Choroid plexus epithelial cell (primary cell): ENCODE results near the gene RGL3.

Source experiments
- DNase-seq: peaks from one replicate; pipeline ENCODE4 v3.0.0-alpha.2; 2010; ENCODE audit warnings: low read depth
- H3K4me3 ChIP-seq: 2 replicates; pipeline ENCODE4 v1.5.1; 2011; ENCODE audit warnings: low read depth, mild to moderate bottlenecking, control low read depth, low read length, moderate library complexity
- TF ChIP-seq, protein P1 (sequence below): conservative IDR thresholded peaks from 2 replicates; pipeline ENCODE4 v1.5.1; 2011; ENCODE audit warnings: low read depth, mild to moderate bottlenecking, control low read depth, inconsistent platforms, low read length, moderate library complexity

RGL3 gene

DNA sequence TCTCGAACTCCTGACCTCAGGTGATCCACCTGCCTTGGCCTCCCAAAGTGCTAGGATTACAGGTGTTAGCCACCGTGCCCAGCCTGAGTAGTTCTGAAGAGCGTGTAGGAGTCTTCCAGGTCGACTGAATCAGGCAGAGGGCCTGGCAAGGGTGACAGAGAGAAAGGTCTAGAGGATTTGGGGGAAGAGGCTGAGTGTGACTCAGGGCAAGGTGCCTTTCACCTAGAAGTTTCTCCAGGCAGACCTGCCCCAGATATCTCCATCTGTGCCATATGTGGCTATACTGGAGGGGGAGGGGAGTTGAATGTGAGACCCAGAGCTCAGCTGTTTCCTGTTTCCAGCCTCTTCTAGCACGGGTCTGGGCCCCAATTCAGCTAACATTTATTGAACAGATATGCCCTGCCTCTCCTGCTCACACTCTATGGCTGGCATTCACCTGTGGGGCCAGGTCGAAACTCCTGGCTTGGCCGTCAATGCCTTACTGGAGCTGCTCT lies 71.5 kb downstream of the RGL3 start:
- TF ChIP-seq, protein P1, sequence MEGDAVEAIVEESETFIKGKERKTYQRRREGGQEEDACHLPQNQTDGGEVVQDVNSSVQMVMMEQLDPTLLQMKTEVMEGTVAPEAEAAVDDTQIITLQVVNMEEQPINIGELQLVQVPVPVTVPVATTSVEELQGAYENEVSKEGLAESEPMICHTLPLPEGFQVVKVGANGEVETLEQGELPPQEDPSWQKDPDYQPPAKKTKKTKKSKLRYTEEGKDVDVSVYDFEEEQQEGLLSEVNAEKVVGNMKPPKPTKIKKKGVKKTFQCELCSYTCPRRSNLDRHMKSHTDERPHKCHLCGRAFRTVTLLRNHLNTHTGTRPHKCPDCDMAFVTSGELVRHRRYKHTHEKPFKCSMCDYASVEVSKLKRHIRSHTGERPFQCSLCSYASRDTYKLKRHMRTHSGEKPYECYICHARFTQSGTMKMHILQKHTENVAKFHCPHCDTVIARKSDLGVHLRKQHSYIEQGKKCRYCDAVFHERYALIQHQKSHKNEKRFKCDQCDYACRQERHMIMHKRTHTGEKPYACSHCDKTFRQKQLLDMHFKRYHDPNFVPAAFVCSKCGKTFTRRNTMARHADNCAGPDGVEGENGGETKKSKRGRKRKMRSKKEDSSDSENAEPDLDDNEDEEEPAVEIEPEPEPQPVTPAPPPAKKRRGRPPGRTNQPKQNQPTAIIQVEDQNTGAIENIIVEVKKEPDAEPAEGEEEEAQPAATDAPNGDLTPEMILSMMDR: no peak
- DNase-seq: no peak
- no peak overlapping the region for H3K4me3 ChIP-seq

DNA sequence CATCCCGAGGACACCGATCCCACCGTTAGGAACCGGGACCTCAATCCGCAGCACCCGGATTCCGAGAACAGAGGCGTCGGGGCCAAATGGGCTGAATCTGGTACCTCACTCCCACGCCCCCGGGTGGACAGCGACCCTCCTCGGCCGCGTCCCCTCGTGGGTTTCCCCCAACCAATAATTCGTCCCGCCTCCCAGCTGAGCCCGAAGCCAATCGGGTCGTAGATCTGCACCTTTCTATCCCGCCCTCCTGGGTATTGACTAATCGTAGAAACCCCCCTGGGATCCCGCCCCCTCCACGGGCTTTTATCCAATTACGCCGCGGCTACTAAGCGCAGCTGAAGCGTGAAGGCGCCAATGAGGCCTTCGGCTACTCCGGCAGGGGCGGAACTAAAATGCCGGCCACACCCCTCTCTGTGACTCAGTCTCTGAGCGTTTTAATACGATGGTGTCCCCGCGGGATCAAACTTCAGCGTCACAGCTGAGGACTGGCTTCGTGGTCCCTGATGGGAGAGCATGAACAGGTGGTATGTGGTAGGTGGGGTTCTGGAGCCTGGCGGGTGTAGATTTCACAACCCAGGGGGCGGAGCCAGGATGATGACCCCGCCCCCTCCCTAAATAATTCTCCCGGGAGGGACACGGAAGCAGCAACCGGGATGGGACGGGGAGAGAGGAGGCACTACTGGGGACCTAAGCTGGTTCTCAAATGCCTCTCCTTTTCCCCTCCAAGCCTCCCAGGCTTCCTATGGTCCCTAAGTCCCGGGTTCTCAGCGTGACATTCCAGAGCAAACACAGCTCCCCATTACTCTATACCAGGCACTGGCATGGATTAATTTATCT lies 72.8 kb downstream of the RGL3 start, which contains the start of the genes CCDC159 and TMEM205:
CCDC159 (plus strand) TSS at position 416 of the 837 bp plus-strand sequence; CDS start at position 504, 88 bp downstream.
TMEM205 (minus strand) TSS at position 165 of the 837 bp plus-strand sequence. CDS start 649 bp downstream, outside the sequence.
- TF ChIP-seq, protein P1: no peak
- peak within 1 kb of the TSS; percentile 83 for H3K4me3 ChIP-seq
- peak; percentile 99 for DNase-seq

DNA sequence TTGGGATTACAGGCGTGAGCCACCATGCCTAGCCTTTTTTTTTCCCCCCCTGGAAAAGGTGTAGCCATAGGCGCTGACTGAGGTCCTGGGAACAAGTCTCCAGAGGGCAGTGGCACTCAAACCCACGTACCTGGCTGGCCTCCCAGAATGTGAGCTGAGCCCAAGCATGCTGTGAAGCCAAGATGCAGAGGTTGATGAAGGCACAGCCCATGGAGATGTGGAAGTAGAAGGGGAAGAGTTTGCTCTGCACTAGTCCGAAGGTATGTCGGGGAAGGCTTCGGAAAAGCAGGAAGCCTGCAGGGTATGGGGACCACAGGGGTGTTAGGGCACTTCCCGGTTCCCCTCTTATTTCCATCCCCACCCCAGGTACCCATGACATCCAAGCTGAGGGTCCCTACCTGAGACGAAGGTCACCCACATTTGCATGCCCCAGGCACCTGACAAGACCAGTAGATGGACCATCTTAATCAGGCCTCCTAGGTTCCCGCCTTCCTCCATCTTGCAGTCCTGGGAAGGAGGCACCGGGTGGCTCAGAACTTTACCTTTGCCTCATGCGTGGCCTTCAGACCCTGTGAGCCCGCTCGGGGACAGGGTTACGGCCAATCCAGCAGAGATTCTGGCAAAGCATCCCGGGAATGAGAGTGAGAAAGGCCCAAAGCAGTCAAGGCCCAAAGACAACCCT lies 73.9 kb downstream of the RGL3 start:
- TF ChIP-seq, protein P1: no peak
- peak overlapping the region; percentile 83 for H3K4me3 ChIP-seq
- no peak for DNase-seq
